ENCODE data around the gene NR6A1. TPM values are rescaled to one million over a fixed set of nuclear protein-coding genes. Genes with fewer than 3 reads are reported as not detected.
A peak's percentile ranks its signal among the peaks of the same experiment; 100 is the strongest.

NR6A1 gene
- total and polyA plus RNA-seq, 2 of the 13 experiments (the other 11 are each of a cell fraction or from before 2014, with no cell fraction given), result 28.1 to 31.5 TPM

DNA sequence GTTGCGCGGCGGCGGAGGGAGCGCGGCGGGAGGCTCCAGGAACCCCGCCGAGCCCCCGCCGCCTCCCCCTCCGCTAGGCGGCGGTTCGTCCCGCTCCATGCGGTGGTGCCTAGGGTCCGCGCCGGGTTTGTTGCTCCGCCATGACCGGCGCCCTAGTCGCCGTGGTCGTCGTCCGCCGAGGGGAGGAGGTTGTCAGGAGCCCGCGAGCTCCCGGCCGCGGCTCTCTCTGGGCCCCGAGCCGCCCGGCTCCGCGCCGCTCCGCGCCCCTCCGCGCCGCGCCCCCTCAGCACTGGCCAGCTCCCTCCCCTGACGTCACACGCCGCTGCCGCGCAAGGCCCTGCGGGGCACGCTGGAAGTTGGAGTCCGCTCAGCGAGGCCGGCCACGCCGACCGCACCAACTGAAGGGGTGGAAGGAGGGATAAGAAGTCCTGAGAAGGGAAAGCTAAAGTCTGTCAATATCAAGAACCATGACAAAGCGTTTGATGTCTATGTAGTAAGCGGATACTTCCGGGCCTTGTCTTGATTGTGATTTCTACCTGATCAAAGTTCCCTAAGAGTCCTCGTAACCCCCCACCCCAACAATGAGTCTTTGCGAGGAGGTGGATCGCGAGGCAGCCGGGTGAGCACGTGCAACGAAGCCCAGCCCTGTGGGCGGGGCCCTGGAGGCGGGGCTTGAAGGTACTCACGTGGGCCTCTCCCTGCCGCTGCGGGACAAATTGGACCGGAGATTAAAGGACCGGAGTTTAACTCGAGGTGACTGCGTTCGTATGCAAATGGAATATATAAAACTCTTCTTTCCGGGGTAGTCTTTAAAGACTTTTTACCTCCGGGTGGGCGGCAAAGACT lies at the start of gene NR6A1 (continued):
- TF ChIP-seq, protein P1, sequence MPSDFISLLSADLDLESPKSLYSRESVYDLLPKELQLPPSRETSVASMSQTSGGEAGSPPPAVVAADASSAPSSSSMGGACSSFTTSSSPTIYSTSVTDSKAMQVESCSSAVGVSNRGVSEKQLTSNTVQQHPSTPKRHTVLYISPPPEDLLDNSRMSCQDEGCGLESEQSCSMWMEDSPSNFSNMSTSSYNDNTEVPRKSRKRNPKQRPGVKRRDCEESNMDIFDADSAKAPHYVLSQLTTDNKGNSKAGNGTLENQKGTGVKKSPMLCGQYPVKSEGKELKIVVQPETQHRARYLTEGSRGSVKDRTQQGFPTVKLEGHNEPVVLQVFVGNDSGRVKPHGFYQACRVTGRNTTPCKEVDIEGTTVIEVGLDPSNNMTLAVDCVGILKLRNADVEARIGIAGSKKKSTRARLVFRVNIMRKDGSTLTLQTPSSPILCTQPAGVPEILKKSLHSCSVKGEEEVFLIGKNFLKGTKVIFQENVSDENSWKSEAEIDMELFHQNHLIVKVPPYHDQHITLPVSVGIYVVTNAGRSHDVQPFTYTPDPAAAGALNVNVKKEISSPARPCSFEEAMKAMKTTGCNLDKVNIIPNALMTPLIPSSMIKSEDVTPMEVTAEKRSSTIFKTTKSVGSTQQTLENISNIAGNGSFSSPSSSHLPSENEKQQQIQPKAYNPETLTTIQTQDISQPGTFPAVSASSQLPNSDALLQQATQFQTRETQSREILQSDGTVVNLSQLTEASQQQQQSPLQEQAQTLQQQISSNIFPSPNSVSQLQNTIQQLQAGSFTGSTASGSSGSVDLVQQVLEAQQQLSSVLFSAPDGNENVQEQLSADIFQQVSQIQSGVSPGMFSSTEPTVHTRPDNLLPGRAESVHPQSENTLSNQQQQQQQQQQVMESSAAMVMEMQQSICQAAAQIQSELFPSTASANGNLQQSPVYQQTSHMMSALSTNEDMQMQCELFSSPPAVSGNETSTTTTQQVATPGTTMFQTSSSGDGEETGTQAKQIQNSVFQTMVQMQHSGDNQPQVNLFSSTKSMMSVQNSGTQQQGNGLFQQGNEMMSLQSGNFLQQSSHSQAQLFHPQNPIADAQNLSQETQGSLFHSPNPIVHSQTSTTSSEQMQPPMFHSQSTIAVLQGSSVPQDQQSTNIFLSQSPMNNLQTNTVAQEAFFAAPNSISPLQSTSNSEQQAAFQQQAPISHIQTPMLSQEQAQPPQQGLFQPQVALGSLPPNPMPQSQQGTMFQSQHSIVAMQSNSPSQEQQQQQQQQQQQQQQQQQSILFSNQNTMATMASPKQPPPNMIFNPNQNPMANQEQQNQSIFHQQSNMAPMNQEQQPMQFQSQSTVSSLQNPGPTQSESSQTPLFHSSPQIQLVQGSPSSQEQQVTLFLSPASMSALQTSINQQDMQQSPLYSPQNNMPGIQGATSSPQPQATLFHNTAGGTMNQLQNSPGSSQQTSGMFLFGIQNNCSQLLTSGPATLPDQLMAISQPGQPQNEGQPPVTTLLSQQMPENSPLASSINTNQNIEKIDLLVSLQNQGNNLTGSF (CRISPR knock-in tag; IDR thresholded peaks at IDR 0.05), result 0 out of 2 replicates have a peak, but pooled peaks have one; percentile 57
- TF ChIP-seq, protein P2, sequence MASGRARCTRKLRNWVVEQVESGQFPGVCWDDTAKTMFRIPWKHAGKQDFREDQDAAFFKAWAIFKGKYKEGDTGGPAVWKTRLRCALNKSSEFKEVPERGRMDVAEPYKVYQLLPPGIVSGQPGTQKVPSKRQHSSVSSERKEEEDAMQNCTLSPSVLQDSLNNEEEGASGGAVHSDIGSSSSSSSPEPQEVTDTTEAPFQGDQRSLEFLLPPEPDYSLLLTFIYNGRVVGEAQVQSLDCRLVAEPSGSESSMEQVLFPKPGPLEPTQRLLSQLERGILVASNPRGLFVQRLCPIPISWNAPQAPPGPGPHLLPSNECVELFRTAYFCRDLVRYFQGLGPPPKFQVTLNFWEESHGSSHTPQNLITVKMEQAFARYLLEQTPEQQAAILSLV (CRISPR knock-in tag; IDR thresholded peaks at IDR 0.05; ENCODE audit: borderline replicate concordance), result no peak; the same call in none of the 2 replicates
- TF ChIP-seq MIXL1 (CRISPR knock-in tag; IDR thresholded peaks at IDR 0.05) (0 out of 2 replicates have a peak, but pooled peaks have one; percentile 15), DNMT1 (CRISPR knock-in tag; IDR thresholded peaks at IDR 0.05) (no peak), ZBTB7A (CRISPR knock-in tag; IDR thresholded peaks at IDR 0.05) (no peak), HNRNPK (IDR thresholded peaks at IDR 0.05; ENCODE audit: low read depth, low read length, poor library complexity, severe bottlenecking) (peak; percentile 10), DR1 (CRISPR knock-in tag; IDR thresholded peaks at IDR 0.05) (no peak), TP53 (CRISPR knock-in tag; conservative IDR thresholded peaks at IDR 0.05) (no peak), ZNF124 (CRISPR knock-in tag; IDR thresholded peaks at IDR 0.05) (peak; percentile 1; the same call in 1 of the 2 replicates), ZMYM4 (CRISPR knock-in tag; IDR thresholded peaks at IDR 0.05) (peak; percentile 72), PHF20 (CRISPR knock-in tag; IDR thresholded peaks at IDR 0.05) (no peak; the same call in 1 of the 2 replicates), NR2F6 (IDR thresholded peaks at IDR 0.05) (no peak), NR2F6 (CRISPR knock-in tag; IDR thresholded peaks at IDR 0.05) (no peak; the same call in 1 of the 2 replicates), NR1H2 (CRISPR knock-in tag; IDR thresholded peaks at IDR 0.05; ENCODE audit: borderline replicate concordance, low read depth) (no peak), ZNF446 (CRISPR knock-in tag; IDR thresholded peaks at IDR 0.05) (no peak), ZFP36L1 (CRISPR knock-in tag; IDR thresholded peaks at IDR 0.05) (0 out of 2 replicates have a peak, but pooled peaks have one; percentile 26), ATM (IDR thresholded peaks at IDR 0.05; ENCODE audit: borderline replicate concordance) (no peak), ZBTB10 (CRISPR knock-in tag; IDR thresholded peaks at IDR 0.05; ENCODE audit: borderline replicate concordance) (no peak)
- TF ChIP-seq, protein P3, sequence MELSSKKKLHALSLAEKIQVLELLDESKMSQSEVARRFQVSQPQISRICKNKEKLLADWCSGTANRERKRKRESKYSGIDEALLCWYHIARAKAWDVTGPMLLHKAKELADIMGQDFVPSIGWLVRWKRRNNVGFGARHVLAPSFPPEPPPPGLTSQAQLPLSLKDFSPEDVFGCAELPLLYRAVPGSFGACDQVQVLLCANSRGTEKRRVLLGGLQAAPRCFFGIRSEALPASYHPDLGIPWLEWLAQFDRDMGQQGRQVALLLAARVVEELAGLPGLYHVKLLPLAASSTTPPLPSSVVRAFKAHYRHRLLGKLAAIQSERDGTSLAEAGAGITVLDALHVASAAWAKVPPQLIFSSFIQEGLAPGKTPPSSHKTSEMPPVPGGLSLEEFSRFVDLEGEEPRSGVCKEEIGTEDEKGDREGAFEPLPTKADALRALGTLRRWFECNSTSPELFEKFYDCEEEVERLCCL (CRISPR knock-in tag; IDR thresholded peaks at IDR 0.05; ENCODE audit: borderline replicate concordance), result no peak
